Stimulated activated CD8-positive, alpha-beta memory T cell treated with anti-CD3 and anti-CD28 coated beads, Interleukin-7, amount 100 ng/mL, for 1 hour (primary cell): Measurements from ENCODE around the gene ZNF467.

ENCODE experiments used
- DNase-seq, 2 donors: peaks; one replicate each; pipeline ENCODE4 v3.0.0-alpha.2; 2020; ENCODE audit warnings: low read depth in 2 of 2

The ZNF467 gene

DNA sequence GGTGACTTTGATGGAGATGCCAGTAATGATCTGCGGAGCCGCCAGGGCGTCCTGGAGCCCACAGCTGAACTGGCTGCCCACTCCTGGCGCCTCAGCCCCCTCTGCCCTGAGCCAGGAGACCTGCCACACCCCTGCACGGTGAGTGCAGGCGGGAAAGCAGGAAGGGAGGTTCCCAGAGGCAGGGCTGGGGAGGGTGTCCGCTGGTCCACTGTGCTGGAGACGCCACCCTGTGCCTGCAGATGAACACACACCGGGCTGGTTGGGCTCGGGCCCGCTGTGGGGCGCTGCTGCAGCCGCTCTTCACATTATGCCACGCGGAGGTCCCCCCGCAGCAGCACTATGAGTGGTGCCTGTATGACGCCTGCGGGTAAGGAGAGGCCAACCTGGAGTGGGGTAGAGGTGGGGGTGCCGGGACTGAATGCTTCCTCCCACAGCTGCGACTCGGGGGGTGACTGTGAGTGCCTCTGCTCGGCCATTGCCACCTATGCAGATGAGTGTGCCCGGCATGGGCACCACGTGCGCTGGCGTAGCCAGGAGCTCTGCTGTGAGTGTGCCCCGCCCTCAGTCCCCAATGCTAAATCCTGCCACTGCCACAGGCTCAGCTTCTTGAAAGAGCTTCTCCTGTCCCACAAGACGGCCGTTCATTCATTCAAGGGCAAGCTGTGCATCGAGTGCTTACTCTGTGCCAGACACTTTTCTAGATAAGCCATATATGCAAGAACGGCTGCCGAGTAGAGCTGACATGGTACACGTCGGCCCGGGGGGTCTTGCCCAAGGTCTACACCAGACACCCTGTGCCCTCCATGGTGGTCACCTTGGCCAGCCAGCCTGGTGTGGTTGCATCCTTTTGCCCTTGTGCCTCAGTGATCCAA is 14.3 kb upstream of the ZNF467 start:
- DNase-seq, result no peak

DNA sequence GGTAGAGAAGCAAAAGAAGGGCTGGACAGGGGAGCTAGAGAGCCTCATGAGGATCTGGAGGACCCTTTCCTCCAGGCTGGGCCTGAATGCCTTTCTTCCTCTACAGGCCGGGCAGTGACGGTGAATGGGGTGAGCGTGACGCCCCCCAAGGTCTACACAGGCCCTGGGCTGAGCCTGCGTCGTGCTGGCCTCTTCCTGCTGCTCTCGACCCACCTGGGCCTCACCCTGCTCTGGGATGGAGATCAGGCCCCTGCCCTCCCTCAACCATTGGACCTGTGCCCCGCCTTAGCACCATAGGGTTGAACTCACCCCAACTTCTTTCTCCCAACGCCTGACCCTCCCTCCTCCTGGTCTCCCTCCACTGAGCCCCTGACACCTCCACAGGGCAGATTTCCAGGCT is 12.6 kb upstream of the ZNF467 start:
- no peak for DNase-seq

DNA sequence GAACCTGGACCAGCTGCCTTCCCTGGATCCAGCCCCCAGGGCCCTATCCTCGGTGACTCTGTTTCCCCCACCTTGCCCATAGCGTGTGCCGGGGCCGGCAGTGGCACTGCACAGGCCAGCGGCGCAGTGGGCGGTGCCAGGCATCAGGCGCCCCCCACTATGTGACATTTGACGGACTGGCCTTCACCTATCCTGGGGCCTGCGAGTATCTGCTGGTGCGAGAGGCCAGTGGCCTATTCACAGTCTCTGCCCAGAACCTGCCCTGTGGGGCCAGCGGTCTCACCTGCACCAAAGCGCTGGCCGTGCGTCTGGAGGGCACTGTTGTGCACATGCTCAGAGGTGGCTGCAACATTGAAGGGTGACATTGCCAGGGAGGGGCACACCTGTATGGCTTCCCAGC is 12.0 kb upstream of the ZNF467 start:
- DNase-seq, result no peak

DNA sequence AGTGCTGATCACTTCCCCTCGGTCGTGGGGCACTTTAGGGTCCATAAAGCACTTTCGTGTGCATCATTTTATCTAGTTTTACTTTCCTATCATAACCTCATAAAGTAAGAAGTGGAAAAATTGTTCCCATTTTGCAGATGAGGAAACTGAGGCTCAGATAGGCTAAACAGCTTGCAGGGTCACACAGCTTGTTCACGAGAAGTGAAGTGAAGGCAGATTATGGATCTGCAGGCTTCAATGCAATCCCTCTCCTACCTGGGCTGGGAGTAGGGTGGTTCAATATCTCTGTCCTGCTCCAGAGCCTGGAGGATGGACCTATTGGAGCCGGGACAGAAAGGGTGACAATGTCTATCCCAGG is 10.8 kb upstream of the ZNF467 start:
- no peak for DNase-seq

DNA sequence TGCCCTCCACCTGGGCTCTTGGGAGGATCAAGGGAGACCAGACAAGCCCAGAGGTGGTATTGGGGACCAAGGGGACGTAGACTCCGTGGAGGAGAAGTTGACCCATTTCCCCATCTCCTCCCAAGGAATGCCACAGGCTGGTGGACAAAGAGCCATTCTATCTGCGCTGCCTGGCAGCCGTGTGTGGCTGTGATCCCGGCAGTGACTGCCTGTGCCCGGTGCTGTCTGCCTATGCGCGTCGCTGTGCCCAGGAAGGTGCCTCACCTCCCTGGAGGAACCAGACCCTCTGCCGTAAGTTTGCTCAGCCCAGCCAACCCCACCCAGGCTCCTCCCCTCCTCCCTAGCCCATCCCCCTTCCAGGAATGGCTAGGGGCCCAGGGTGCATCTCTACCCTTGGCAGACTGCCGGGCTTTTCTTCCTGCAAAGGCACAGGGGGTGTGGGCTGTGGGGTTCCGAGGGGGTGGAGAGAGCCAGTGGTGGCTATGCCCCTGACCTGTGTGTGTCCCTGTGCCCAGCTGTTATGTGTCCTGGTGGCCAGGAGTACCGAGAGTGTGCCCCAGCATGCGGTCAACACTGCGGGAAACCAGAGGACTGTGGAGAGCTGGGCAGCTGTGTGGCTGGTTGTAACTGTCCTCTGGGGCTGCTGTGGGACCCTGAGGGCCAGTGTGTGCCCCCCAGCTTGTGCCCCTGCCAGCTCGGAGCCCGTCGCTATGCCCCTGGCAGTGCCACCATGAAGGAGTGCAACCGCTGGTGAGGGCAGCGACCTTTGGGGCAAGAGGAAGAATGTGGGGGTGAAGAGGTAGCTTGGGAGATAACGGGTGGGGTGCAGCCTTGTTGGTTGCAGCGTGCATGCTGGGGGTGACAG is 10.2 kb upstream of the ZNF467 start:
- no peak for DNase-seq

DNA sequence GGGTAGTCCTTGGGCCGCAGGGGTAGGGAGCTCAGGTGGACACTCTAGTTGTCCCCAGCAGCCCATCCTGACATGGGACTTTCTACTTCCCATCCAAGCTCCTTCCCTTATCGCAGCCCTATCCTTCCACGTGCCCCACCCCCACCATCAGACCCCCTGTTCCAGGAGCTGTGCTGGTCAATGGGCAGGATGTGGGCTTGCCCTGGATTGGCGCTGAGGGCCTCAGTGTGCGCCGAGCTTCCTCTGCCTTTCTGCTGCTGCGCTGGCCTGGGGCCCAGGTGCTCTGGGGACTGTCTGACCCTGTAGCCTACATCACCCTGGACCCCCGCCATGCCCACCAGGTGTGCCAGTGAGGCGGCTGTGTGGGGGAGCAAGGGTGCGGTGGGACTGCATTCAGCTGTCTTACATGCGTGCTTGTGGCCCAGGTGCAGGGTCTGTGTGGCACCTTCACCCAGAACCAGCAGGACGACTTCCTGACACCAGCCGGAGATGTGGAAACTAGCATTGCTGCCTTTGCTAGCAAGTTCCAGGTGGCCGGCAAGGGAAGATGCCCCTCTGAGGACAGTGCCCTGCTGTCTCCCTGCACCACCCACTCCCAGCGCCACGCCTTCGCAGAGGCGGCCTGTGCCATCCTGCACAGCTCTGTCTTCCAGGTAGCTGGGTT is 9.4 kb upstream of the ZNF467 start:
- no peak for DNase-seq

DNA sequence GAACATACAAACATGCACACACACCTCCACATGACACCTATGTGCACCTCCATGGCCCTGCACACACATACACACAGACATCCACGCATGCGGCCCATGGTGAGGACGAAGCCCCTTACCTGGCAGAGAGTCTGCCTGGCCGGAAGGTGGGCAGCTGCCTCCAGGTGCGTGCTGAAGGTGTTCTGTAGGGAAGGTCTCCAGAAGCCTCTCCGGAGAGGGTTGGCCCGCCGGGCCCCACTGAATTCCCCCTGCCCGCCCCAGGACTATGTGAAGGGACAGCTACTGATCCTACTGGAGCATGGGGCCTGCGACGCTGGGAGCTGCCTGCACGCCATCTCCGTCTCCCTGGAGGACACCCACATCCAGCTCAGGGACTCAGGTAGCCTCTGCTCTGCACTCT is 8.5 kb upstream of the ZNF467 start:
- no peak for DNase-seq

DNA sequence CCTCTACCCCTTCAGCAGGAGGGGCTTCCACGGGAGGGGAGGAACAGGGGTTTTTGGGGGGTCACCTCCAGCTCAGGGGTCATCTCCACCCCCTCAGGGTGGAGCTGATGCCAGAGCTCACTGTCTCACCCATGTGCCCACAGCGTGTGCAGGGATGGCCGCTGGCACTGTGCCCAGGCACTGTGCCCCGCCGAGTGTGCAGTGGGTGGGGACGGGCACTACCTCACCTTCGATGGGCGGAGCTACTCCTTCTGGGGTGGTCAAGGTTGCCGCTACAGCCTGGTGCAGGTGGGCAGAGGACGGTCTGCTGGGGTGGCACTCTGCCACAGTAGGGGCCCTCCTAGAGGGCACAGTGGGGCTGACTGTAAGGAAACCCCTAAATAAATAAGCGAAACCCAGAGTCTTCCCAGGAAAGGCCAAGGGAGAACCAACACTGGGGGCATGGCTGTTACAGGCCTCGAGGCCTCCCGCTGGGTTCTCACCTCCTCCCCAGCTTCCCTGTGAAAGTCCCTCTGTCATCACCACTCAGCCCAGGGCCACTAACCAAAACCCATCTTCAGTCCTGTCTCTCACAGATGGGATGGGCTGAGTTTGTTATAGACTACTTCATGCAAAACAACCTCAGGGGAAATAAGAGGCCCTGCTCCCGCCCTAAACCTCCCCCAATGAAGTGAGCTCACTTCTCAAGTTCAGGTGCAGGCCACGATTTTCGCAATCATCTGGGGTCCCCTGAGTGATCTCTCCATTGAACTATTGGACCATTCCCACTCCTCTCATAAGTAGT is 7.4 kb upstream of the ZNF467 start:
- no peak for DNase-seq

DNA sequence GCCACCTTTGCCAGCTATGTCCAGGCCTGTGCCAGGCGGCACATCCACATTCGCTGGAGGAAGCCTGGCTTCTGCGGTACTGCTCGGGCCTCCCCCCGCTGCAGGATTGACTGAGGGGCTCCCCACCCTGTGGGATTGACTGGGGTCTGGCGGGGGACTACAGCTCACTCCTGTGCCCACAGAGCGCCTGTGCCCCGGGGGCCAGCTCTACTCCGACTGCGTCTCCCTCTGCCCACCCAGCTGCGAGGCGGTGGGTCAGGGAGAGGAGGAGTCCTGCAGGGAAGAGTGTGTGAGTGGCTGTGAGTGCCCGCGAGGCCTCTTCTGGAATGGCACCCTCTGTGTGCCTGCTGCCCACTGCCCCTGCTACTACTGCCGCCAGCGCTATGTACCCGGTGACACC is 6.7 kb upstream of the ZNF467 start:
- DNase-seq, result no peak

DNA sequence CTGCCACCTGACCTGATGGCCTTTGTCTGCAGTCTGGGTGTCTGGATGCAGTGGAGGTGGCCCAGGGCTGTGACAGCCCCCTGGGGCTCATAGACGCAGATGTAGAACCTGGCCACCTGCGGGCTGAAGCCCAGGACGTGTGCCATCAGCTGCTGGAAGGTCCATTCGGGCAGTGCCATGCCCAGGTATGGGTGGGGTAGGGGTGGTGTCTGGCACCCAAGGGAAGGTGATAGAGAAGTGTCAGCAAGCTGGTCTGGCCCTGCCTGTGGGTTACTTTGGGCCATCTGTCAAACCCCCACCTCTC is 6.1 kb upstream of the ZNF467 start:
- DNase-seq, result no peak

DNA sequence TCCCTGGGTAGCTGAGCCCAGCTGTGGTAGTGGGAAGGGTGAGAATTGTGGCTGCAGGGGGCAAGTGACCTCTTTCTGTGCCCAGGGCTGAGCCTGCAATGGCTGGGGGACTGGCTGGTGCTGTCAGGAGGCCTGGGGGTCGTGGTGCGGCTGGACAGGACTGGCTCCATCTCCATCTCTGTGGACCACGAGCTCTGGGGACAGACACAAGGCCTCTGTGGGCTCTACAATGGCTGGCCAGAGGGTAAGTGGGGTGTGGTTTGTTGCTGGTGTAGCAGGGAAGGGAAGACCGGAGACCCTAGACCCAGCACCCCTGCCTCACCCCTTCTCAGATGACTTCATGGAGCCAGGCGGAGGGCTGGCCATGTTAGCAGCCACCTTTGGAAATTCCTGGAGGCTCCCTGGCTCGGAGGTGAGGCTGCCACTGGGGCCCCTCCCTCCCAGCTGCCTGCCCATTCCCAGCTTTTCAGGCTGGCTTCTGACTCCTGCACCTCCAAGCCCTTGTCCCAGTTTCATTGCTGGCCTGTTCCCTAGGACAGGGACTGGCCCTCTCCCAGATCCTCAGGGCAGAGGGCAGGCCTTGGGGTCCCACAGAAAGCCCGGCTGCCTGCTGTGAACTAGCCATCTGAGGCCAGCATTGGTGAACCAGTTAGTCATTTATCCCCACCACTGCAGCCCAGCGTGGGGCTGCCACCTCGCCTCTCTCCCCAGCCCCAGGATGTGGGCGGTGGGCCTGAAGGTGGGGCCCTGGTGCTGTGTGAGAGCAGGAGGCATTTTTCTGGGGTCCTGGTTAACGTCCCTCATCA is 5.5 kb upstream of the ZNF467 start:
- no peak for DNase-seq

DNA sequence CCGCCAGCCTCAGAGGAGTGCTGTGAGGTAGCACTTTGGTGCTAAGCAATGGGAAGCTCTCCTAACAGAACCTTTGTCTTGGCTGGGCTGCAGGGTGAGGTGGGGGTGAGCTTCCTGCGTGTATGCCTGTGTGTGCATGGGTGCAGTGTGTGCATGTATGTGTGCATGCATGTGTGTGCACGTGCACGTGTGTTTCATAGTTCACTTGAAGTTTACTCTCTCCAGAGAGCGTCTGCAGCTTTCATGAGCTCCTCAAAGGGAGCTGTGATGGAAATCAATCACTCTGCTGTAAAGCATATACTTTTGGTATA is 4.9 kb upstream of the ZNF467 start:
- no peak for DNase-seq

DNA sequence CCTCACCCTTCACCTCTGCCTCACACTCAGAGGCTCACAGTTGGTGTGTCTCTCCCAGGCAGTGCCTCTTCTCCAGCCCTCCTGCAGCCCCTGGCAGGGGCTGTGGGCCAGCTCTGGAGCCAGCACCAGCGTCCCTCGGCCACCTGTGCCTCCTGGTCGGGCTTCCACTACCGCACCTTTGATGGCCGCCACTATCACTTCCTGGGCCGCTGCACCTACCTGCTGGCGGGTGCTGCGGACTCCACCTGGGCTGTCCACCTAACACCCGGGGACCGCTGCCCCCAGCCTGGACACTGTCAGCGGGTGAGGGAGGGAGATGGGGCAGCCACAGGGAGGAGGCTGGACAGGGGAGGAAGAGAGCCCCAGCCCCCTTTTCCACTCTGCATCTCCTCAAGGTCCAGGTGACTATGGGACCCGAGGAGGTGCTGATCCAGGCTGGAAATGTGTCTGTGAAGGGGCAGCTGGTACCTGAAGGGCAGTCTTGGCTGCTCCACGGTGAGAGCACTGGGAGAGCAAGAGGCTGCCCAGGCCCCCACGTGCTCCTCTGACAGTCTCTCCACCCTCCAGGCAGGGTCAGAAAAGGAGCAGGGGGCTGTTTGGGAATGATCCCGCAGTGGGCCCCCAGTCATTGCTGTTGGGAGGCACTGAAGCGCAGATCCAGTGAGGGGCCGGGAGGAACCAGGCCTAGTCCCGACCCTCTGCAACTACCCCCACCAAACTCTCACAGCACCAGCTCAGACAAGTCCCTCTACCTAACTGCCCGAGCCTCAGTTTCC is 4.4 kb upstream of the ZNF467 start:
- DNase-seq, result no peak

DNA sequence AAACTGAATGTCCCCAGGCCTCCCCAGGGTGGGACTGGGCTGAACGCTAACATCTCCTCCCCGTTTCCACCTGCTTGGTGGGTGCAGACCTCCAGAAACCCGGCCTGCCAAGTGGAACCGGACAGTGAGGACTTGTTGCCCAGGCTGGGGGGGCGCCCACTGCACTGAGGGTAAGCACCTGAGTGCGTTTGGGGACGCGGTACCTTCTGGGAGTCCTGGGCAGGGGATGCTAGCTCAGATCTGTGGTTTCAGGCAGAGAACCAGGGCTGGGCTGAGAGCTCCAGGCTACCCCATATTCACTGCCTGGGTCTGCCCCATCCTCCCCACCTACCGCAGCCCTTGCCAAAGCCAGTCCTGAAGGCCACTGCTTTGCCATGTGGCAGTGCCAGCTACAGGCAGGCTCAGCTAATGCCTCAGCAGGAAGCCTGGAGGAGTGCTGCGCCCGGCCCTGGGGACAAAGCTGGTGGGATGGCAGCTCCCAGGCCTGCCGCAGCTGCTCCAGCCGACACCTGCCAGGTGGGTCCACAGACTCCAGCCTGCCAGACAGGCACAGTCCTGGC is 3.5 kb upstream of the ZNF467 start:
- no peak for DNase-seq

DNA sequence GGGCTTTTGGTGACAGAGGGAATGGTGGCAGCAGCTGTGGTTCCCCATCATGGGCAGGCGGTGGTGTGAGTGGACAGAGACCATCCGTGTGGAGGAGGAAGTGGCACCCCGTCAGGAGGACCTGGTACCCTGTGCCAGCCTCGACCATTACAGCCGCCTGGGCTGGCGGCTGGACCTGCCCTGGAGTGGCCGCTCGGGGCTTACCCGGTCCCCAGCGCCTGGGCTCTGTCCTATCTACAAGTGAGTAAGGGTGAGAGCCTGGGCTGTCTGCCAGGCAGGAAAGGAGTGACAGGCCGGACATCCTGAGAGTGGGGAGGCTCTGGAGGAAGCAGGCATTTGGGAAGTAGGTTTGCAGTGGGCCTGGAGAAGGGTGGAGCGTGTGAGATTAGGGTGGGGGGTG is 2.9 kb upstream of the ZNF467 start:
- no peak for DNase-seq

DNA sequence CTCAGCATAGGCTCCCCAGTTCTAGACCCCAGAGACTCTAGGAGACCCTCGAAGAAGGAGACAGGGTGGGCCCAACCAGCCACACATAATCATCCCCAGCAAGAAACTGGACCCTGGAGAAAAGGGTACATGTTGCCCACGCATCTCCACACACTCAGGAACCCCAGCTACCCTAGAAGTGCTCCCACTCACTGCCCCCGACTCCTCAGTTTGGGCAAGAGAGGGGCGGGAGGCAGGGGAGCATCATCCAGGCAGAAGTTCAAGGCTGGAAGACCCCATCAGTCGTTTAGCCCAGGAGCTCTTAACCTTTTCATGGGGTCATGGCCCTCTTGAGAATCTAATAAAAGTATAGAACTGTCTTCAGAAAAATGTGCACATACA is 1.8 kb upstream of the ZNF467 start:
- no peak for DNase-seq

DNA sequence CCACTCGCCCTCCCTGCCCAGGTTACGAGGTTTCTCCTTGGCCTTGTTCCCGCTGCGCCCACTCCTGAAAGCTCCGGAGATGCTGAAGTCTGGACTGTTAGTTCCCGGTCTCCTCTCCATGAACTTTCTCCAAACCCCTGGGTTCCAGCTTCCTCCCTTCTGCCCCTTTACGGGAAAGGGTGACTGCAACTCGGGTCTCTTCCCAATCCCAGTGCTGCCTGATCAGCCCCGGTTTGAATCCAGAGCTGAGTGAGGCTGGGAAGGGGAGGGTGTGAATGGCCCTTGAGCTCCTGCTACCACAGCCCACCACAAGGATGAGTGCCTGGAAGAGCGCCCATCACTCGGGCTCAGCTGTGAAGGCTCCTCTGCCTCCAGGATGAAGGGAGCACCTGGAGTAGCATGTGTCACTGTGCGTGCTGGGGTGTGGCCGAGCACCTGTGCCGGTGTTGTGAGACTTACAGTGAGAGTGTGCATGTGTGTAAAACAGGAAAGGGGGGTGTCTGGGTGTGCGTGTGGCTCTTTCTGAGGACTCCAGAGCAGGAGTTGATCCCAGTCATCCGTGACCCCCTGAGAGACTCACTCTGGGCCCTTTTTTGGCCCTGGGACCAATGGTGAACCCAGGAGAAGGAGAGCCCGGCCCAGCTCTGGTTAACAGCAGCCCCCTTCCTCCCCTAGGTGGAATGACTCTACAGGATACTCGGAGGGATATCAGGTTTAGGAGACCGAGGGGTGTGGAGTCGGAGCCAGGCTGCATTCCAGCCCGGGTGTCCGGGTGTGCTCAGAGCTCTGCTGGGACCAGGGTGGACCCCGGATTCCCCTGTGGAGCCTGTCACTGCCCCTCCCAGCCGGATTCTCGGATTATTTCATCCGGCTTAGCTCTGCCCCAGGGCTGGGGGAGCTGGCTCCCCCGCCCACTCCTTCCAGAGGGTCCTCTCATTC is 1.1 kb upstream of the ZNF467 start:
- no peak for DNase-seq

DNA sequence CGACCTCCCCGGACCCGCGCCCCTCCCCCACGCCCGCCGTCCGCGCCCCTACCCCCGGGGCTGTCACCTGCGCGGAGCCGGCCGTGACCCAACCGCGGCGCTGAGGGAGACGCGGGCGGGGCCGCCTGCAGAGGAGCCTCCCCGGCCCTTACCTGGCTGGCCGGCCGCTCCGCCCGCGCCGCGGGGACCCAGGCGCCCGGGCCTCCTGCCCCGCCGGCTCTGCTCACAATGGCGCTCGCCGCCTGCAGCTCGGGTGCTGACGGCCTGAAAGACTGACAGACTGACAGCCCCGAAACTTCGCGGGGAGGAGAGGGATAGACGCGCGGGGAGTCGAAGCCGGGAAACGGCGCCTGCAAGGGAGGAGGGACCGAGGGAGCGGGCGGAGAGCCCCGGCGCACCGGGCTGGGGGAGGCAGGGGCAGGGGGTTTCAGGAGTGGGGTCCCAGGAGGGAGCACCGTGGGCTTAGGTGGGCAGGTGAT is 393 bp downstream of the ZNF467 start:
- no peak for DNase-seq
